ENCODE results near the gene AP4B1.

AP4B1 gene

DNA sequence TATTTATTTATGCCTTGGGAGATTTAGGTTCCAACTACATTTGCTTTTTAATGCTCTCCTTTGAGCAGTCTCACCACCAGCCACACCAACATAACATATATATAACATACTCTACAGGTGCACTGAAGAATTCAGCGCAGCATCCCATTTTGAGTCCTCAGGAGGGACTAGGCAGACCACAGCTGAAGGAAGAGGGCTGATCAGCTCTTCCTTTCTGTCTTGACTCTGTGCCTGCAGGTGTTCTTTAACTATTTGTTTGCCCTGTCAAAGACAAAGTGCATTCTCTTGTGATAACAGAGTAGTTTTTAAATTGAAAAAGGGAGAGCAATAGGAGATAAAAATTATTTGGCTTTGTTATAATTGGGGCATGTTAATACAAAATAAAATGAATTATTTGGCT, 41.5 kb upstream of the AP4B1 start:
- TF ChIP-seq, protein P1, sequence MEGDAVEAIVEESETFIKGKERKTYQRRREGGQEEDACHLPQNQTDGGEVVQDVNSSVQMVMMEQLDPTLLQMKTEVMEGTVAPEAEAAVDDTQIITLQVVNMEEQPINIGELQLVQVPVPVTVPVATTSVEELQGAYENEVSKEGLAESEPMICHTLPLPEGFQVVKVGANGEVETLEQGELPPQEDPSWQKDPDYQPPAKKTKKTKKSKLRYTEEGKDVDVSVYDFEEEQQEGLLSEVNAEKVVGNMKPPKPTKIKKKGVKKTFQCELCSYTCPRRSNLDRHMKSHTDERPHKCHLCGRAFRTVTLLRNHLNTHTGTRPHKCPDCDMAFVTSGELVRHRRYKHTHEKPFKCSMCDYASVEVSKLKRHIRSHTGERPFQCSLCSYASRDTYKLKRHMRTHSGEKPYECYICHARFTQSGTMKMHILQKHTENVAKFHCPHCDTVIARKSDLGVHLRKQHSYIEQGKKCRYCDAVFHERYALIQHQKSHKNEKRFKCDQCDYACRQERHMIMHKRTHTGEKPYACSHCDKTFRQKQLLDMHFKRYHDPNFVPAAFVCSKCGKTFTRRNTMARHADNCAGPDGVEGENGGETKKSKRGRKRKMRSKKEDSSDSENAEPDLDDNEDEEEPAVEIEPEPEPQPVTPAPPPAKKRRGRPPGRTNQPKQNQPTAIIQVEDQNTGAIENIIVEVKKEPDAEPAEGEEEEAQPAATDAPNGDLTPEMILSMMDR (conservative IDR thresholded peaks at IDR 0.05; ENCODE audit: low read depth, low read length) = no peak
- no peak overlapping the region for H3K4me3 ChIP-seq (ENCODE audit: low read length)
- no peak for DNase-seq (ENCODE audit: low read depth)

DNA sequence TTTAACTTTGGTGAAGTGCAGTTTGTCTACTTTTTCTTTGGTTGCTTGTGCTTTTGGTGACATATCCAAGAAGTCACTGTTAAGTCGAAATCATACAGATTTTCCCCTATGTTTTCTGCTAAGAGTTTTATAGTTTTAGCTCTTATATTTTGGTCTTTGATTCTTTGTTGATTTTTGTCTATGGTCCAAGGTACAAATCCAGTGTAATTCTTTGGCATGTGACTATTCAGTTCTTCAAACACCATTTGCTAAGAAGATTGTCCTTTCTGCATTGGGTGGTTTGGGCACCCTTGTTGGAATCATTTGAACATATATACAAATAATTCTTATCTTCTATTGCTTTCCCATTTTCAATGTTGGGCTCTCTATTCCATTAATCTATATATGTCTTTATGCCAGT, 40.7 kb upstream of the AP4B1 start:
- TF ChIP-seq, protein P1 (conservative IDR thresholded peaks at IDR 0.05; ENCODE audit: low read depth, low read length) = no peak
- H3K4me3 ChIP-seq (ENCODE audit: low read length) = no peak overlapping the region
- DNase-seq (ENCODE audit: low read depth) = no peak

DNA sequence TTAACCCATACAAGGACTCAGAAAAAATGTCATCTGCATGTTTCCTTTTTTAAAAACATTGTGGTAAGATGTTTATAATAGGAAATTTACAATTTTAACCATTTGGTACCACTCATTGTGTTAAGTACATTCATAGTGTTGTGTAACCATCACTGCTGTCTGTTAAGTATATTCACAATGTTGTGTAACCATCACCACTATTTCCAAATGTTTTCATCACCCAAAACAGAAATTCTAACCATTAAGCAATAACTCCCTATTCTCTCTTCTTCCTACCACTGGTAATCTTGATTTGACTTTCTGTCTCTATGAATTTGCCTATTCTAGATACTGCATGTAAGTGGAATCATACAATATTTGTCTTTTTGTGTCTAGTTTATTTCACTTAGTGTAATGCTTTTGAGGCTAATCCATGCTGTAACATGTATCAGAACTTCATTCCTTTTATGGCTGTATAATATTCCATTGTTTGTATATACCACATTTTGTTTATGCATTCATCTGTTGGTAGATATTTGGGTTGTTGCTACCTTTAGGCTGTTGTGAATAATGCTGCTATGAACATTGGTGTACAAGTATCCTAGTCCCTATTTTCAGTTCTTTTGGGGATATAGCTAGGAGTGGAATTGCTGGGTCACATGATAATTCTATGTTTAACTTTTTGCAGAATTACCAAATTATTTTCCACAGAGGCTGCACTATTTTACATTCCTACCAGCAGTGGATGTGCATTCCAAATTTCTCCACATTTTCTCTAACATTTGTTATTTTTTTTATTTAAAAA, 38.6 kb upstream of the AP4B1 start:
- no peak overlapping the region for H3K4me3 ChIP-seq (ENCODE audit: low read length)
- no peak for DNase-seq (ENCODE audit: low read depth)
- TF ChIP-seq, protein P1 (conservative IDR thresholded peaks at IDR 0.05; ENCODE audit: low read depth, low read length) = no peak

DNA sequence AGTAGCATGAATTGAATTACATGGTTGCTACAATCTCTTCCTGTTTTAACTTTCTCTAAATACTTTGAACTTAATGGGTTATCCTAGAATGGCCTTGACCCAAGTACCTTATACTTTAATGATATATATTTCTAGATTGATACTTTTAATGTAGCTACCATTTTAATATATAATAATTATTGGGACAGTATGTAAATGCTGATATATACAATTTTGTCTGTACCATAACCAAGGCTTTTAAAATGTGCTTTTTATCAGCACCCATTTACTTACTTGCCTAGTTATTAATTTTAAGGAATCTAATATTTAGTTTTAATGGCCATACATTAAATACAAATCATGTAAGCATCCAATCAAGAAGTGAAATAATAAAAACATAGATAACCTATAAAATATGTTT, 37.9 kb upstream of the AP4B1 start:
- H3K4me3 ChIP-seq (ENCODE audit: low read length) = no peak overlapping the region
- no peak for DNase-seq (ENCODE audit: low read depth)
- TF ChIP-seq, protein P1 (conservative IDR thresholded peaks at IDR 0.05; ENCODE audit: low read depth, low read length) = no peak

DNA sequence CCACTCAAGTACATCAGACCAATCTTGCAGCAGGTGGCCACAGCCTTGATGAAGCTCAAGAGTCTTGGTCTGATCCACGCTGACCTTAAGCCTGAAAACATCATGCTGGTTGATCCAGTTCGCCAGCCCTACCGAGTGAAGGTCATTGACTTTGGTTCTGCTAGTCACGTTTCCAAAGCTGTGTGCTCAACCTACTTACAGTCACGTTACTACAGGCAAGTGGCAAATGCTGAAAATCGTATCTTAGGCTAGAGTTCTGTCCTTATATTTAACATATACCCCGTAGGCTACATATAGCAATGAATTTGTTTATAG, 36.6 kb upstream of the AP4B1 start:
- DNase-seq (ENCODE audit: low read depth) = no peak
- TF ChIP-seq, protein P1 (conservative IDR thresholded peaks at IDR 0.05; ENCODE audit: low read depth, low read length) = no peak

DNA sequence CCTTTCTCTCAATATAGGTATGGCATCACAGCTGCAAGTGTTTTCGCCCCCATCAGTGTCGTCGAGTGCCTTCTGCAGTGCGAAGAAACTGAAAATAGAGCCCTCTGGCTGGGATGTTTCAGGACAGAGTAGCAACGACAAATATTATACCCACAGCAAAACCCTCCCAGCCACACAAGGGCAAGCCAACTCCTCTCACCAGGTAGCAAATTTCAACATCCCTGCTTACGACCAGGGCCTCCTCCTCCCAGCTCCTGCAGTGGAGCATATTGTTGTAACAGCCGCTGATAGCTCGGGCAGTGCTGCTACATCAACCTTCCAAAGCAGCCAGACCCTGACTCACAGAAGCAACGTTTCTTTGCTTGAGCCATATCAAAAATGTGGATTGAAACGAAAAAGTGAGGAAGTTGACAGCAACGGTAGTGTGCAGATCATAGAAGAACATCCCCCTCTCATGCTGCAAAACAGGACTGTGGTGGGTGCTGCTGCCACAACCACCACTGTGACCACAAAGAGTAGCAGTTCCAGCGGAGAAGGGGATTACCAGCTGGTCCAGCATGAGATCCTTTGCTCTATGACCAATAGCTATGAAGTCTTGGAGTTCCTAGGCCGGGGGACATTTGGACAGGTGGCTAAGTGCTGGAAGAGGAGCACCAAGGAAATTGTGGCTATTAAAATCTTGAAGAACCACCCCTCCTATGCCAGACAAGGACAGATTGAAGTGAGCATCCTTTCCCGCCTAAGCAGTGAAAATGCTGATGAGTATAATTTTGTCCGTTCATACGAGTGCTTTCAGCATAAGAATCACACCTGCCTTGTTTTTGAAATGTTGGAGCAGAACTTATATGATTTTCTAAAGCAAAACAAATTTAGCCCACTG, 36.0 kb upstream of the AP4B1 start:
- no peak overlapping the region for H3K4me3 ChIP-seq (ENCODE audit: low read length)
- no peak for DNase-seq (ENCODE audit: low read depth)
- TF ChIP-seq, protein P1 (conservative IDR thresholded peaks at IDR 0.05; ENCODE audit: low read depth, low read length) = no peak

More for the DNA sequence above, 36.6 kb upstream of the AP4B1 start:
- H3K4me3 ChIP-seq (ENCODE audit: low read length) = no peak overlapping the region
